HTR-8/SVneo (cell line): ENCODE measurements around the gene LRRC8B.
"Not testable (repeated sequence)": the region's sequence is repeated elsewhere in the genome, so short reads cannot be mapped to it uniquely, and the experiment has no call there.

ENCODE experiments used
- DNase-seq: peaks from one replicate; pipeline ENCODE4 v3.0.0; 2011; ENCODE audit warnings: low spot score, mixed read lengths; ENCODE audit not compliant: insufficient read length
- FAIRE-seq: peaks from 2 replicates; lab custom pipeline; 2011; peaks lifted over from hg19 to GRCh38; lab: Jason Lieb, UNC

The LRRC8B gene

GRCh38 chr1:89523572-89524368 lies 859 bp upstream of the LRRC8B start:
- DNase-seq, result no peak

GRCh38 chr1:89525169-89525855 lies 683 bp downstream of the LRRC8B start:
- DNase-seq (no peak), FAIRE-seq (no peak)

More at GRCh38 chr1:89523572-89524368, 859 bp upstream of the LRRC8B start:
- no peak for FAIRE-seq

- DNase-seq, result no peak
- no peak for FAIRE-seq
These were observed 2.6 kb downstream of the LRRC8B start for GRCh38 chr1:89527256-89527655.

GRCh38 chr1:89527750-89528381 lies 3.2 kb downstream of the LRRC8B start:
- DNase-seq (no peak), FAIRE-seq (no peak)

- FAIRE-seq, result no peak
- DNase-seq, result no peak
These were observed 3.8 kb downstream of the LRRC8B start for GRCh38 chr1:89528382-89528780.

GRCh38 chr1:89529196-89529595 lies 4.6 kb downstream of the LRRC8B start:
- DNase-seq, result no peak

GRCh38 chr1:89530444-89531089 lies 5.9 kb downstream of the LRRC8B start:
- no peak for FAIRE-seq
- no peak for DNase-seq

More at GRCh38 chr1:89529196-89529595, 4.6 kb downstream of the LRRC8B start:
- FAIRE-seq, result no peak

GRCh38 chr1:89531480-89532139 lies 7.0 kb downstream of the LRRC8B start:
- DNase-seq (no peak), FAIRE-seq (no peak)

- FAIRE-seq (no peak), DNase-seq (no peak)
These were observed 7.6 kb downstream of the LRRC8B start for GRCh38 chr1:89532228-89532627.

GRCh38 chr1:89532866-89533265 lies 8.2 kb downstream of the LRRC8B start:
- DNase-seq (no peak), FAIRE-seq (no peak)

GRCh38 chr1:89535537-89535936 lies 10.9 kb downstream of the LRRC8B start:
- DNase-seq (no peak), FAIRE-seq (no peak)

GRCh38 chr1:89536555-89537341 lies 12.1 kb downstream of the LRRC8B start:
- DNase-seq (no peak), FAIRE-seq (no peak)

GRCh38 chr1:89538361-89538760 lies 13.7 kb downstream of the LRRC8B start:
- no peak for FAIRE-seq
- no peak for DNase-seq

- DNase-seq, result no peak
- FAIRE-seq, result no peak
These were observed 14.5 kb downstream of the LRRC8B start for GRCh38 chr1:89539128-89539527.

GRCh38 chr1:89540406-89540970 lies 15.9 kb downstream of the LRRC8B start:
- DNase-seq (no peak), FAIRE-seq (no peak)

GRCh38 chr1:89542345-89542744 lies 17.7 kb downstream of the LRRC8B start:
- FAIRE-seq (no peak), DNase-seq (no peak)

GRCh38 chr1:89543632-89544031 lies 19.0 kb downstream of the LRRC8B start:
- not testable (repeated sequence) for FAIRE-seq, DNase-seq

- DNase-seq, result no peak
- no peak for FAIRE-seq
These were observed 20.8 kb downstream of the LRRC8B start for GRCh38 chr1:89545264-89546038.
